ENCODE data around the gene AKT2. TPM values are rescaled to one million over a fixed set of nuclear protein-coding genes. Genes with fewer than 3 reads are reported as not detected.

AKT2 gene
- total RNA-seq, 1 experiment from 2014 or later, result 80.6 TPM

GRCh38 chr19:40269216-40269940 lies 15.8 kb downstream of the AKT2 start:
- Histone ChIP-seq H3K4me1 (ENCODE audit: insufficient read depth, low read length) (no peaks in the 10 kb centered on the region), H3K9me2 (replicated peaks; ENCODE audit: low read length) (no peaks in the 10 kb centered on the region), H3K27ac (ENCODE audit: low read length) (no peak overlapping the region), H3K27me3 (ENCODE audit: low read length) (no peaks in the 10 kb centered on the region), H3K9me3 (ENCODE audit: low read length) (no peaks in the 10 kb centered on the region), H3K9ac (ENCODE audit: low read length) (no peak overlapping the region), H4K20me1 (ENCODE audit: low read length) (no peaks in the 10 kb centered on the region), H3K4me3 (ENCODE audit: low read length) (no peak overlapping the region), H3K79me2 (ENCODE audit: low read length) (peaks cover 40% of the 10 kb centered on the region), H3K36me3 (ENCODE audit: low read depth, low read length) (no peaks in the 10 kb centered on the region), H3K4me2 (ENCODE audit: low read length) (no peak overlapping the region), H2AFZ (ENCODE audit: low read length) (no peak overlapping the region), H3F3A (ENCODE audit: low read length, unreplicated experiment) (no peaks in the 10 kb centered on the region)
- intact Hi-C loops (cut with micrococcal nuclease), result no loop called here
- ChIA-PET POLR2A (ENCODE audit: unreplicated experiment) (no interaction called here), CTCF (no interaction called here)
- ATAC-seq (no peak), DNase-seq (no peak)
- BruUV-seq (replicated peaks), result no TSS peak
- no peak for TF ChIP-seq EZH2 (IDR thresholded peaks at IDR 0.05; ENCODE audit: low read length, unreplicated experiment)
- TF ChIP-seq EZH2phosphoT487 (IDR thresholded peaks at IDR 0.05; ENCODE audit: borderline replicate concordance, low read length), result no peak
- TF ChIP-seq CTCF (conservative IDR thresholded peaks at IDR 0.05; ENCODE audit: low read depth, low read length), result no peak

GRCh38 chr19:40267601-40267997 lies 17.5 kb downstream of the AKT2 start:
- no TSS peak for BruUV-seq (replicated peaks)
- Histone ChIP-seq H3K4me3 (ENCODE audit: low read length) (no peak overlapping the region), H3K27me3 (ENCODE audit: low read length) (no peaks in the 10 kb centered on the region), H3K79me2 (ENCODE audit: low read length) (peaks cover 34% of the 10 kb centered on the region), H3K9me3 (ENCODE audit: low read length) (no peaks in the 10 kb centered on the region), H3K4me2 (ENCODE audit: low read length) (no peak overlapping the region), H3F3A (ENCODE audit: low read length, unreplicated experiment) (no peaks in the 10 kb centered on the region), H3K9ac (ENCODE audit: low read length) (no peak overlapping the region), H3K27ac (ENCODE audit: low read length) (no peak overlapping the region), H2AFZ (ENCODE audit: low read length) (no peak overlapping the region), H4K20me1 (ENCODE audit: low read length) (no peaks in the 10 kb centered on the region), H3K9me2 (replicated peaks; ENCODE audit: low read length) (no peaks in the 10 kb centered on the region), H3K4me1 (ENCODE audit: insufficient read depth, low read length) (no peaks in the 10 kb centered on the region), H3K36me3 (ENCODE audit: low read depth, low read length) (no peaks in the 10 kb centered on the region)
- ChIA-PET POLR2A (ENCODE audit: unreplicated experiment) (no interaction called here), CTCF (no interaction called here)
- ATAC-seq (no peak), DNase-seq (no peak)
- intact Hi-C loops (cut with micrococcal nuclease), result no loop called here
- TF ChIP-seq EZH2 (IDR thresholded peaks at IDR 0.05; ENCODE audit: low read length, unreplicated experiment) (no peak), EZH2phosphoT487 (IDR thresholded peaks at IDR 0.05; ENCODE audit: borderline replicate concordance, low read length) (no peak), CTCF (conservative IDR thresholded peaks at IDR 0.05; ENCODE audit: low read depth, low read length) (no peak)

GRCh38 chr19:40266912-40267600 lies 18.1 kb downstream of the AKT2 start:
- Histone ChIP-seq H3K9ac (ENCODE audit: low read length) (no peak overlapping the region), H3F3A (ENCODE audit: low read length, unreplicated experiment) (no peaks in the 10 kb centered on the region), H3K9me3 (ENCODE audit: low read length) (no peaks in the 10 kb centered on the region), H2AFZ (ENCODE audit: low read length) (no peak overlapping the region), H3K36me3 (ENCODE audit: low read depth, low read length) (no peaks in the 10 kb centered on the region), H3K4me2 (ENCODE audit: low read length) (no peak overlapping the region), H3K4me1 (ENCODE audit: insufficient read depth, low read length) (no peaks in the 10 kb centered on the region), H3K27ac (ENCODE audit: low read length) (no peak overlapping the region), H3K4me3 (ENCODE audit: low read length) (no peak overlapping the region), H3K27me3 (ENCODE audit: low read length) (no peaks in the 10 kb centered on the region), H3K9me2 (replicated peaks; ENCODE audit: low read length) (no peaks in the 10 kb centered on the region), H4K20me1 (ENCODE audit: low read length) (no peaks in the 10 kb centered on the region), H3K79me2 (ENCODE audit: low read length) (peaks cover 29% of the 10 kb centered on the region)
- intact Hi-C loops (cut with micrococcal nuclease), result no loop called here
- POLR2A ChIA-PET (ENCODE audit: unreplicated experiment), result no interaction called here
- CTCF ChIA-PET, result no interaction called here
- BruUV-seq (replicated peaks), result no TSS peak
- TF ChIP-seq CTCF (conservative IDR thresholded peaks at IDR 0.05; ENCODE audit: low read depth, low read length) (no peak), EZH2 (IDR thresholded peaks at IDR 0.05; ENCODE audit: low read length, unreplicated experiment) (no peak), EZH2phosphoT487 (IDR thresholded peaks at IDR 0.05; ENCODE audit: borderline replicate concordance, low read length) (no peak)
- ATAC-seq (no peak), DNase-seq (no peak)
